Small intestine (tissue), 7 donors: Measurements from ENCODE around the gene ZNRF2. TPM values are rescaled to one million over a fixed set of nuclear protein-coding genes. Genes with fewer than 3 reads are reported as not detected.

ENCODE experiments used
- DNase-seq, 2 donors: peaks; one replicate each; pipeline versions ENCODE4 v3.0.0 to v3.0.0-alpha.2; 2013
- FAIRE-seq: peaks from 2 replicates; lab custom pipeline; 2012; peaks lifted over from hg19 to GRCh38; lab: Jason Lieb, UNC
- H3K27ac ChIP-seq, 3 donors: one replicate each; pipeline ENCODE4 v1.5.1; 2013; ENCODE audit warnings: low read length in 2 of 3, mild to moderate bottlenecking in 2 of 3, control low read depth in 1 of 3, inconsistent platforms in 1 of 3, low read depth in 1 of 3, moderate library complexity in 1 of 3
- H3K27me3 ChIP-seq, 3 donors: one replicate each; pipeline ENCODE4 v1.6.1; 2013; ENCODE audit warnings: low read length in 3 of 3, inconsistent platforms in 1 of 3; ENCODE audit not compliant: control insufficient read depth in 3 of 3, insufficient read depth in 3 of 3
- H3K36me3 ChIP-seq, 3 donors: one replicate each; pipeline ENCODE4 v1.6.1; 2013; ENCODE audit warnings: low read length in 3 of 3, inconsistent platforms in 1 of 3, low read depth in 1 of 3, mild to moderate bottlenecking in 1 of 3, moderate library complexity in 1 of 3; ENCODE audit not compliant: control insufficient read depth in 3 of 3, insufficient read depth in 2 of 3
- H3K4me1 ChIP-seq, 3 donors: one replicate each; pipeline ENCODE4 v1.6.1; 2013; ENCODE audit warnings: low read length in 2 of 3, inconsistent platforms in 1 of 3, low read depth in 1 of 3, mild to moderate bottlenecking in 1 of 3, moderate library complexity in 1 of 3; ENCODE audit not compliant: control insufficient read depth in 3 of 3, insufficient read depth in 2 of 3
- H3K4me3 ChIP-seq, 3 donors: one replicate each; pipeline ENCODE4 v1.5.1; 2013; ENCODE audit warnings: low read length in 3 of 3, control low read depth in 1 of 3, inconsistent platforms in 1 of 3, low read depth in 1 of 3, mild to moderate bottlenecking in 1 of 3, moderate library complexity in 1 of 3
- H3K9me3 ChIP-seq, 2 donors: one replicate each; pipeline ENCODE4 v1.6.1; 2013; ENCODE audit warnings: low read depth in 1 of 2, low read length in 1 of 2; ENCODE audit not compliant: control insufficient read depth in 2 of 2, insufficient read depth in 1 of 2
- WGBS, 3 donors: extraction: QIAGEN DNeasy Blood & Tissue Kit; methylation state at CpG; one replicate each; pipeline ENCODE4 v1.1.7; 2013; 5-methylcytosine and 5-hydroxymethylcytosine counted together
- polyA plus RNA-seq, 4 donors: library from polyadenylated mRNA; stranded (reverse) in 3 of 4; unstranded in 1 of 4; fragments of 200-250 nt in 3 of 4; fragments of 120-200 nt in 1 of 4; gene quantifications; one replicate each; pipeline versions ENCODE4 v1.2.1 to v1.2.3, GENCODE V29; 2013
- donor health status: healthy with polysubstance abuse.
- donor health status: control.
- donor health status: control.
- donor health status: Bipolar disorder and iron deficiency.
- donor health status: healthy.

ZNRF2 gene
- polyA plus RNA-seq, 4 donors, result 8.9 to 19.9 (median 16.0) TPM

DNA sequence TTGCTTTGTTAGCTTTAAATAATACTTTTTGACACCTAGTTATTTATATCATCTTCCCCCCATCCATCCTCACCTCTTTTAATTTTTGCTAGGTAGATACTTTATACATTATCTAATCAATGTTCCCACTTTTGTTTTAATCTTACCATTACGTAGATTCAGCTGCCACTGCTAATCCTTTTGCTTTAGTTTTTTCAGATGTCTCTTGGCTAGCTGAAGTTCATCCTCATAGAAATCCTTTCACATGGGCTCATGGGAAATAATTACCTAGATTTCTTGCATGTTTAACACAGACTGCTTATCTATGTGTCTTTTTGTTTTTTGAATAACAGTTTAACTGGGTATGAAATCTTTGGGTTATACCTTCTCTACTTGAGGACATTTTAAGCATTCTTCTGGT lies 60.1 kb downstream of the ZNRF2 start:
- H3K9me3 ChIP-seq, result no peaks in the 10 kb centered on the region
- H3K27ac ChIP-seq, result no peak overlapping the region
- H3K36me3 ChIP-seq, result no peaks in the 10 kb centered on the region
- no peaks in the 10 kb centered on the region for H3K27me3 ChIP-seq
- no peak overlapping the region for H3K4me3 ChIP-seq
- H3K4me1 ChIP-seq, result peaks cover 0 to 3% (median 0%) of the 10 kb centered on the region in 3 donors
- FAIRE-seq (no peak), DNase-seq (no peak)
- WGBS, 3 donors, result 66 to 80% (median 67%) methylated on average over 1 of the region's 1 CpG

DNA sequence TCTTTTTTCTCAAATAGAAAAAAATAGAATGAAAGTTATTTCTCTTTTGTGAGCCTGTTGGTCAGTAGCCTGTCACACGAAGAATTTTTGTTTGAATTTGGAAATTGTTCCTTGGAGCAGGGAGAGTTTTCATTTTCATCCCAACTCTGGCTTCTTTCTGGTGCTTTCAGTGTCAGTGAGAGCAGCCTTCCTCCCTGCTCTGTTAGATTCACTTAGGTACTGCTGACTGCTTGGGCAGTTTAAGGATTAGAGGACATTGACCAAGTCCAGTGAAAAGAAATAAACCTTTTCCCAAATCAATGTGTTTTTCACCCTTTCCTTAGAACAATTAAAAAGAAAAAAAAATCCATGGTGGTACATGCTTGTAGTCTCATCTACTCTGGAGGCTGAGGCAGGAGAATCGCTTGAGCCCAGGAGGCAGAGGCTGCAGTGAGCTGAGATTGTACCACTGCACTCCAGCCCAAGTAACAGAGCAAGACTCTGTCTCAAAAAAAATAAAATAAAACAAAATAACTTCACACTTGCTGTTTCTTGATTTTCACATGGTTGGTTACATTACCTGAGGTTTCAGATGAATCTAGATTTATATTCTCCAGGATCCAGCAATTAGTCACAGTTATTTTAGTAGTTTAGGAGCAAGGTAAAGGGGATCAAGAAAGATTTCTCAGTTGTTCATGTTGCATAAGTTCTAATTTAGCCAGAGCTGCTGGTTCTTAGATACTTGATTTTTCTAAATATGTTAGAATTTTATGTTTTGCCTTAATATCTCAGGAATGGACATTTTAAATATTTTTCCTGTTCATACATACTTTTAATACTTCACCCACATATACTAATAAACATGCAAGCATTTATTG lies 63.1 kb downstream of the ZNRF2 start:
- Histone ChIP-seq H3K36me3 (no peaks in the 10 kb centered on the region), H3K4me3 (no peak overlapping the region), H3K27me3 (no peaks in the 10 kb centered on the region), H3K4me1 (peaks cover 0 to 3% (median 0%) of the 10 kb centered on the region in 3 donors), H3K27ac (peak overlapping the region in 2 of 3 donors; percentile 11 to 84), H3K9me3 (no peaks in the 10 kb centered on the region)
- FAIRE-seq (no peak), DNase-seq (no peak)
- 79 to 91% (median 84%) methylated on average over 2 of the region's 2 CpGs for WGBS, 3 donors

DNA sequence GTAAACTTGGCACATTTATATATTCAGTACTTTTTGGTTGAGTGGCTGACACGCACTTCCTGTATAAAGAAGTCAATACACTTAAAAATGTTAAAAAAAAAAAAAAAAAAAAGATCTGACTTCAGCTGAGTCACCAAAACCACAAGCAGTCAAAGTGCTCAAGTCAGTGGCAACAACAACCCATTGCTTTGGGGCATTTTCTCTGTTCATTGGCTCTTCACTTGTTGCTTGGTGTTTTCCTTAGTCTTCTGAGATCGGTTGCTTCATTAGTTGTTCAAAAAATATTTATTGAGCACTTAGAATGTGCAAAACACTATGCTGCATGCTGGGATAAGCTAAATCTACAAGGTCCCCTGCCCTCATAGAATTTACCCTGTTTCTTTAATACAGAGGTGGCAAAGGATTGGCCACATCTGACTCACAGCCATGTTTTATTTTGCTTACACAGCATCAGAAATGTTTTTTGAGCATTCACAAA lies 63.7 kb downstream of the ZNRF2 start:
- peaks cover 0 to 3% (median 0%) of the 10 kb centered on the region in 3 donors for H3K4me1 ChIP-seq
- H3K27ac ChIP-seq, result peak overlapping the region in 1 of 3 donors; percentile 82
- no peaks in the 10 kb centered on the region for H3K27me3 ChIP-seq
- DNase-seq (peak in 1 of 2 donors; percentile 59), FAIRE-seq (no peak)
- WGBS, 3 donors, result 45 to 81% (median 56%) methylated on average over 2 of the region's 2 CpGs
- no peak overlapping the region for H3K4me3 ChIP-seq
- H3K9me3 ChIP-seq, result no peaks in the 10 kb centered on the region
- no peaks in the 10 kb centered on the region for H3K36me3 ChIP-seq

DNA sequence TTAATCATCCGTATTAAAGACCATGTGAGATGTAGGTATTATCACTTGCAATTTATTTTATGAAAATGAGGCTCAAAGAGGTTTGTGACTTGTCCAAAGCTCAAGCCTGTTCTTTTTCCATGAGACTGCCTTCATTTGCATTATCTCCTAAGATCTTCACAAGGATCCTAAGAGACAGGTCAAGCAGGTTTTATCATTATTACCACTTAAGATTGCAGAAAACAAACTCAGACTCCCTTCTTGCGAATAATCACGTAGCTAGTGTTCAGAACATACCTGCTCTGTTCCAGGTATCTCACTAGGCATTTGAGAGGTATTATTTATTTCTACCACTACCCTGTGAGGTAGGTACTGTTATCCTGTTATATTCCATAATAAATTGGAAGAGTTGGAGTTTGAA lies 64.8 kb downstream of the ZNRF2 start:
- Histone ChIP-seq H3K4me1 (peaks cover 0 to 3% (median 0%) of the 10 kb centered on the region in 3 donors), H3K36me3 (no peaks in the 10 kb centered on the region), H3K4me3 (no peak overlapping the region), H3K9me3 (no peaks in the 10 kb centered on the region), H3K27ac (no peak overlapping the region), H3K27me3 (no peaks in the 10 kb centered on the region)
- no peak for DNase-seq
- 85 to 89% (median 88%) methylated on average over 3 of the region's 3 CpGs for WGBS, 3 donors
- no peak for FAIRE-seq

DNA sequence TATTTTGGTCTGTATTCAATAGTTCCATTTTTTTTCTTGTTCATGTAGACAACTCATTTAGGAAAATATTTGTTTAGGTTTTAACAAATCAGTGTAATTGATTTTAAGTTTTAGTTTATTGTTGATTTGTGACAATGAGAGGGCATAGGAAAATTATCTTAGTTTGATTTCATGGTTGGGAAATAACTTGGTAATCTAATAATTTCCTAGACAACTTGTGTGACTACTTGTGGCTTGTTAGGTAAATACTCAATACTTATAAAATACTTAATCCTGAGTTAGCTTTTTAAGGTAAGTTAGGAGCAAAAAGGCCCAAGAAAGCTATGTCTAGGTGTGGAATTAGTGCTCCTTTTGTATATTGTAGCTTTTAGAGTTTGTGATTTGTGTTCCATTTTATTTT lies 65.4 kb downstream of the ZNRF2 start:
- Histone ChIP-seq H3K9me3 (no peaks in the 10 kb centered on the region), H3K4me1 (peaks cover 0 to 3% (median 0%) of the 10 kb centered on the region in 3 donors), H3K36me3 (no peaks in the 10 kb centered on the region), H3K4me3 (no peak overlapping the region), H3K27me3 (no peaks in the 10 kb centered on the region), H3K27ac (no peak overlapping the region)
- no peak for DNase-seq
- no peak for FAIRE-seq

DNA sequence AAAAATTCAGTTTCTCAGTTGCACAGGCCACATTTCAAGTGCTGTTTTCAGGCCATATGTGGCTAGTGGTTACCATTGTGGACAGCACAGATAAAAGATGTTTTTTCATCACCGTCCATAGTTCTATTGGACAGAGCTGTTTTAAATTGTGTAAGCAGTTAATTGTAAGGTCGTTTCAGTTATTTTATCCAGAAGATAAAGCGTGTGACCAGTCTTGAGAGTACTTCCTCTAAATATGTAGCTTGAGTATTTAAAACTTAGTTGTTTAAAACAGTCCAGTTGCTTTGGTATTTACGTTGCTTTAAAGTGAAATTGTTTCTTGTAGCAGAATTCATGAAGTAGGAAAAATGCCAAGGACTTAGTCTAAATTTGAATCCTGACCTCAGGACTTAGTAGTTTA lies 66.9 kb downstream of the ZNRF2 start:
- 55 to 69% (median 69%) methylated on average over 4 of the region's 4 CpGs for WGBS, 3 donors
- no peaks in the 10 kb centered on the region for H3K9me3 ChIP-seq
- H3K4me1 ChIP-seq, result peaks cover 0 to 3% (median 0%) of the 10 kb centered on the region in 3 donors
- no peaks in the 10 kb centered on the region for H3K36me3 ChIP-seq
- no peak overlapping the region for H3K27ac ChIP-seq
- no peaks in the 10 kb centered on the region for H3K27me3 ChIP-seq
- no peak for FAIRE-seq
- DNase-seq, result no peak
- H3K4me3 ChIP-seq, result no peak overlapping the region

DNA sequence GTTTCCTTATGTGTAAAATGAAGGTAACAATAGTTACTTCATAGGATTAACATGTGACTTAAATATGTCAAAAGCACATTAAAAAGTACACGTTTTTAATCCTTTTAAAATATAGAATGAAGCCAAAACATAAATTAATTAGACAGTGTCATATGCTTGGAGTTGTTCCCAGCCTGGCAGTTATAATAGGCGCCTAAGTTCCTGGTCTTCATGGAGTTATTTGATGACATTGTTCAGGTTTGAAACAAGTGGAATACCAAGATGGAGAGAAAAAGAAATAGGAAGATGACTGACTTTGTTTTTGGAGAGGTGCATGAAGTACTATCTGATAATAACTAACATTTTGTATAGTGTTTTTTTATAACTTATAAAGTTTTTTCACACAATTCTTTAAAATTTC lies 67.3 kb downstream of the ZNRF2 start:
- H3K9me3 ChIP-seq, result no peaks in the 10 kb centered on the region
- 49 to 66% (median 58%) methylated on average over 2 of the region's 2 CpGs for whole genome bisulfite sequencing, 3 donors
- H3K4me3 ChIP-seq, result no peak overlapping the region
- DNase-seq, result no peak
- peaks cover 0 to 3% (median 0%) of the 10 kb centered on the region in 3 donors for H3K4me1 ChIP-seq
- FAIRE-seq, result no peak
- no peaks in the 10 kb centered on the region for H3K36me3 ChIP-seq
- H3K27ac ChIP-seq, result no peak overlapping the region
- no peaks in the 10 kb centered on the region for H3K27me3 ChIP-seq

DNA sequence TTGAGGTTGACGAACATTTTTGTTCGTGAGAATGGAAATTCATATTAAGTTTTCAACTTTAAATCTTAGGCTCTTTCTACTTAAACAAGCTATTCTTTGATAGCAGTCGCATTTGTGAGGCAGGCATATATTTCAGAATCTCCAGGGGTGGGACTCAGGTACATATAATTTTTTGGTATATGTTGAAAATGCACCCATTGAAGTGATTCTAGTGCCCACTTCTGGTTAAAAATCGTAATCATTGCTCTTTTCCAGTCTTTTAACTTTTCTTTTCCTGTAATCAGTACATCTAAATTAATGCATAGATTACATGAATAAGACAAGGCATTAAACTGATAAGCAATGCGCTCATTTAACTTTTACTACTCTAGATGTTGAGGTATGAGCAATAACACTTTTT lies 67.8 kb downstream of the ZNRF2 start:
- H3K4me3 ChIP-seq, result no peak overlapping the region
- H3K4me1 ChIP-seq, result peaks cover 0 to 1% (median 0%) of the 10 kb centered on the region in 3 donors
- 72 to 84% (median 80%) methylated on average over 5 of the region's 5 CpGs for whole genome bisulfite sequencing, 3 donors
- peak; percentile 10 for FAIRE-seq
- no peaks in the 10 kb centered on the region for H3K9me3 ChIP-seq
- H3K27me3 ChIP-seq, result no peaks in the 10 kb centered on the region
- H3K36me3 ChIP-seq, result no peaks in the 10 kb centered on the region
- H3K27ac ChIP-seq, result no peak overlapping the region
- DNase-seq, result no peak
